Fibroblast of lung (primary cell): ENCODE measurements around the gene STARD3. TPM values are rescaled to one million over a fixed set of nuclear protein-coding genes. Genes with fewer than 3 reads are reported as not detected.

Experiments
- DNase-seq, 2 donors: peaks; one replicate each; pipeline versions ENCODE4 v3.0.0 to v3.0.0-alpha.2; 2010; ENCODE audit warnings: low read depth in 2 of 2
- H2AFZ ChIP-seq: 2 replicates; pipeline ENCODE4 v1.5.1; 2012; ENCODE audit warnings: low read length, control low read depth, inconsistent platforms
- H3K27ac ChIP-seq: 2 replicates; pipeline ENCODE4 v1.5.1; 2011; ENCODE audit warnings: low read length, control low read depth; ENCODE audit not compliant: insufficient read depth
- H3K27me3 ChIP-seq: 2 replicates; pipeline ENCODE4 v1.5.1; 2011; ENCODE audit warnings: mild to moderate bottlenecking, low read length; ENCODE audit not compliant: control insufficient read depth, insufficient read depth
- H3K36me3 ChIP-seq: 2 replicates; pipeline ENCODE4 v1.5.1; 2011; ENCODE audit warnings: low read length; ENCODE audit not compliant: control insufficient read depth, insufficient read depth
- H3K4me1 ChIP-seq: 2 replicates; pipeline ENCODE4 v1.5.1; 2011; ENCODE audit warnings: low read length; ENCODE audit not compliant: control insufficient read depth, insufficient read depth; ENCODE audit errors: extremely low read depth
- H3K4me2 ChIP-seq: 2 replicates; pipeline ENCODE4 v1.5.1; 2011; ENCODE audit warnings: low read length, control low read depth; ENCODE audit not compliant: insufficient read depth; ENCODE audit errors: extremely low read depth
- H3K4me3 ChIP-seq, 4 experiments: fragments of 200-600 bp in 1 of 4; sonication (generic) in 1 of 4; replicated peaks in 1 of 4; 2 replicates each; pipeline ENCODE4 v1.5.1; 2011 to 2016; ENCODE audit warnings: low read length in 4 of 4, low read depth in 3 of 4, mild to moderate bottlenecking in 3 of 4, control low read depth in 2 of 4, inconsistent platforms in 1 of 4, mixed read lengths in 1 of 4; ENCODE audit not compliant: insufficient read depth in 1 of 4; ENCODE audit errors: control extremely low read depth in 1 of 4
- H3K79me2 ChIP-seq: 2 replicates; pipeline ENCODE4 v1.5.1; 2012; ENCODE audit warnings: mild to moderate bottlenecking, low read length, inconsistent platforms; ENCODE audit not compliant: control insufficient read depth, insufficient read depth
- H3K9ac ChIP-seq: 2 replicates; pipeline ENCODE4 v1.5.1; 2011; ENCODE audit warnings: mild to moderate bottlenecking, low read length, control low read depth; ENCODE audit not compliant: insufficient read depth
- H3K9me3 ChIP-seq: 2 replicates; pipeline ENCODE4 v1.5.1; 2012; ENCODE audit warnings: low read depth, low read length; ENCODE audit not compliant: control insufficient read depth, insufficient read depth
- H4K20me1 ChIP-seq: 2 replicates; pipeline ENCODE4 v1.5.1; 2011; ENCODE audit warnings: low read length; ENCODE audit not compliant: control insufficient read depth, insufficient read depth; ENCODE audit errors: extremely low read depth
- EZH2 ChIP-seq: IDR thresholded peaks from 2 replicates; pipeline ENCODE4 v1.5.1; 2012; ENCODE audit warnings: low read length, control low read depth, mild to moderate bottlenecking; ENCODE audit errors: missing control alignments
- polyA plus RNA-seq, 2 donors: library from polyadenylated mRNA; depleted of rRNA in 1 of 2; stranded (reverse) in 1 of 2; unstranded in 1 of 2; fragments of >200 nt; gene quantifications; 2 replicates each; pipeline ENCODE4 v1.2.1, GENCODE V29; 2011 to 2012; ENCODE audit warnings: missing spikeins in 1 of 2
- total RNA-seq: library from RNA; depleted of rRNA; stranded (reverse); fragments of >200 nt; gene quantifications from 2 replicates; pipeline ENCODE4 v1.2.1, GENCODE V29; 2014
- TF ChIP-seq, protein P1 (sequence below), 2 donors: IDR thresholded peaks in 1 of 2; conservative IDR thresholded peaks in 1 of 2; 1 replicate in 1 of 2; 2 replicates in 1 of 2; pipeline ENCODE4 v1.5.1; 2011 to 2012; ENCODE audit warnings: low read length in 2 of 2, control low read depth in 1 of 2, inconsistent platforms in 1 of 2, low read depth in 1 of 2, mild to moderate bottlenecking in 1 of 2

The STARD3 gene
- total and polyA plus RNA-seq, 2 donors (not counting 1 experiment from before 2014, with no cell fraction given) = 30.4 to 31.7 TPM

DNA sequence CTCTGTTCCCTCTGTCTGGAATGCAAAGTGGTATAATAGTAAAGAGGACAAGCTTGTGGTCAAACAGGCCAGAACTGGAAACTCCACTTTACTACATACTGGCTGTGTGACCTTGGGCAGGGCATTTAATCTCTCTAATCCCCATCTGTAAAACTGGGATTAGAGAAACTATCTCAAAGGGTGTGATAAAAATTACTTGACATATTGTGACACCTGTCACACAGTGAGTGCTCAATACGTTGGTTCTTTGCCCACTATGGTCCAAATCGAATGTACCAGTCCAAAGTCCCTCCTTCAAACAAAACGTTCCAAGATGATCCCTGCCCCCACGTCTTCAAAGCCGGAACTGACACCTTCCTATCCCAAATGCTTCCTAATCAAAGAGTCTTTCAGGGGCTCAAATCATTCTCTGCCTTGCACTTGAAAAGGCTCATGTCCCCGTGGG is 50.2 kb downstream of the STARD3 start:
- H3K9ac ChIP-seq = no peak overlapping the region
- no peaks in the 10 kb centered on the region for H4K20me1 ChIP-seq
- no peaks in the 10 kb centered on the region for H3K27me3 ChIP-seq
- no peak overlapping the region for H3K27ac ChIP-seq
- TF ChIP-seq EZH2 = no peak
- TF ChIP-seq, protein P1, sequence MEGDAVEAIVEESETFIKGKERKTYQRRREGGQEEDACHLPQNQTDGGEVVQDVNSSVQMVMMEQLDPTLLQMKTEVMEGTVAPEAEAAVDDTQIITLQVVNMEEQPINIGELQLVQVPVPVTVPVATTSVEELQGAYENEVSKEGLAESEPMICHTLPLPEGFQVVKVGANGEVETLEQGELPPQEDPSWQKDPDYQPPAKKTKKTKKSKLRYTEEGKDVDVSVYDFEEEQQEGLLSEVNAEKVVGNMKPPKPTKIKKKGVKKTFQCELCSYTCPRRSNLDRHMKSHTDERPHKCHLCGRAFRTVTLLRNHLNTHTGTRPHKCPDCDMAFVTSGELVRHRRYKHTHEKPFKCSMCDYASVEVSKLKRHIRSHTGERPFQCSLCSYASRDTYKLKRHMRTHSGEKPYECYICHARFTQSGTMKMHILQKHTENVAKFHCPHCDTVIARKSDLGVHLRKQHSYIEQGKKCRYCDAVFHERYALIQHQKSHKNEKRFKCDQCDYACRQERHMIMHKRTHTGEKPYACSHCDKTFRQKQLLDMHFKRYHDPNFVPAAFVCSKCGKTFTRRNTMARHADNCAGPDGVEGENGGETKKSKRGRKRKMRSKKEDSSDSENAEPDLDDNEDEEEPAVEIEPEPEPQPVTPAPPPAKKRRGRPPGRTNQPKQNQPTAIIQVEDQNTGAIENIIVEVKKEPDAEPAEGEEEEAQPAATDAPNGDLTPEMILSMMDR (conservative IDR thresholded peaks at IDR 0.05 in 1 of 2, IDR thresholded peaks at IDR 0.05 in 1 of 2; ENCODE audit: low read depth in 1 of 2, low read length in 2 of 2) = no peak
- H2AFZ ChIP-seq = peak overlapping the region; percentile 12
- DNase-seq = no peak
- no peaks in the 10 kb centered on the region for H3K9me3 ChIP-seq
- peak overlapping the region; percentile 68 for H3K4me2 ChIP-seq
- H3K36me3 ChIP-seq = no peaks in the 10 kb centered on the region
- H3K79me2 ChIP-seq = no peaks in the 10 kb centered on the region
- peaks cover 5% of the 10 kb centered on the region for H3K4me1 ChIP-seq
- H3K4me3 ChIP-seq = peak overlapping the region in 3 of 4 experiments; percentile 16 to 88 (median 67)

DNA sequence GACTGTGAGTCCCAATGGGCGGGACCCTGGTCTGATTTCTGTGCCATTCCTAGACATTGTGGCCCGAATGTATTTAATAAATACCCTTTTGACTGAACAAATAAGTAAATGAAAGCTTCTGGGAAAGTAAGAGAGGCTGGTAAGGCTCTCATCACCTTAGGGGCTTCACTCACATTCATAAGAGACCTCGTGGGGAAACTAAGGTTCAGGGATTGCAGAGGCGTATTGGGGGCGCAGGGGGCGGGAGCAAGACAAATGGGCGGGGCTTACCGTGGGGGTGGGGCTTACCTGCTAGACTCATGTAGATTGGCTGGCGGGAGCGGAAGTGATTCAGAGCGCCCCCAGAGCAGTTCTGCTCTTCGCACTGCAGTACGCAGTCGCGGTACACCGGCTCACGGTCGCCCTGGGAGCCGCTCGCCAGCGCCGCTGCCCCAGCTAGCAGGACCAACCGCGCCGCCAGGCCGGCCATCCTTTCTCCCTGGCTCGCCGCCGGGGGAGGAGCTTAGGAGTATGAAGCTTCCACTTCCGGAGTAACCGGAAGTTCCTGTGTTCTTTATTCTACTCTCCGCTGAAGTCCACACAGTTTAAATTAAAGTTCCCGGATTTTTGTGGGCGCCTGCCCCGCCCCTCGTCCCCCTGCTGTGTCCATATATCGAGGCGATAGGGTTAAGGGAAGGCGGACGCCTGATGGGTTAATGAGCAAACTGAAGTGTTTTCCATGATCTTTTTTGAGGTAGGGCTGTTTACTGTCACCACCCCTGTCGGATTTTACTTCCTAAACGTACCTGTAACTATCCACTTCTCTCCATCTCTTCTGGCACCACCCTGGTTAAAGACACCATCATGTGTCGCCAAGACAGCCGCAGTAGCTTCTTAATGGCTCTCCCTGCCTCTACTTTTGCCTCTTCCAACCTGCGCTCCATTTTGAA is 50.9 kb downstream of the STARD3 start, which contains the start of gene PGAP3:
PGAP3 (minus strand) TSS at position 512 of the 929 bp plus-strand sequence; CDS start at position 469, 43 bp downstream.
- H3K9me3 ChIP-seq = no peaks in the 10 kb centered on the region
- H3K27ac ChIP-seq = peak within 1 kb of the TSS; percentile 65
- H3K4me1 ChIP-seq = peaks cover 5% of the 10 kb centered on the region
- peak within 1 kb of the TSS; percentile 93 for H2AFZ ChIP-seq
- DNase-seq = peak; percentile 89 to 90
- no peaks in the 10 kb centered on the region for H3K36me3 ChIP-seq
- TF ChIP-seq, protein P1 (conservative IDR thresholded peaks at IDR 0.05 in 1 of 2, IDR thresholded peaks at IDR 0.05 in 1 of 2; ENCODE audit: low read depth in 1 of 2, low read length in 2 of 2) = no peak
- TF ChIP-seq EZH2 = no peak
- H3K9ac ChIP-seq = peak within 1 kb of the TSS; percentile 72
- peak within 1 kb of the TSS; percentile 67 to 93 (median 86) for H3K4me3 ChIP-seq
- no peaks in the 10 kb centered on the region for H4K20me1 ChIP-seq
- H3K4me2 ChIP-seq = peak within 1 kb of the TSS; percentile 98
- no peaks in the 10 kb centered on the region for H3K79me2 ChIP-seq
- no peaks in the 10 kb centered on the region for H3K27me3 ChIP-seq

DNA sequence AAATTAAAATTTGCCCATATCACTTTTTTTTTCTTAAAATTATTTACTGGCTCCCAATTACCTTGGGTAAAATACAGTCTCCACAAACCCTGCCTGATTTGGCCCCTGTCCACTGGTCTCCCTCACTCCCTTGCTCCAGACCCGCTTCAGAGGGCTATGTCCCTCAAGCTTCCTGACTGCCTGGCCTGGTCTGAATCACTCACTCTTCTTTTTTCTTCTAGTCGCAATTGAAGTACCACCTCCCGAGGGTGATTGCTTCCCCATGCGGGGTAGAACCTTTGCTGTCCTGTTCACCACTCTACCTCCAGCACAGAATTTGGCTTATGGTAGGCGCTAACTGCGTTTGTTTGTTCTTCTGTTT is 51.5 kb downstream of the STARD3 start:
- Histone ChIP-seq H4K20me1 (no peaks in the 10 kb centered on the region), H3K27ac (peak overlapping the region; percentile 65), H3K4me1 (peaks cover 5% of the 10 kb centered on the region), H3K9ac (peak overlapping the region; percentile 72), H3K36me3 (no peaks in the 10 kb centered on the region), H3K9me3 (no peaks in the 10 kb centered on the region), H2AFZ (peak overlapping the region; percentile 93), H3K79me2 (no peaks in the 10 kb centered on the region), H3K27me3 (no peaks in the 10 kb centered on the region), H3K4me2 (peak overlapping the region; percentile 98), H3K4me3 (peak overlapping the region; percentile 67 to 93 (median 86))
- TF ChIP-seq, protein P1 (conservative IDR thresholded peaks at IDR 0.05 in 1 of 2, IDR thresholded peaks at IDR 0.05 in 1 of 2; ENCODE audit: low read depth in 1 of 2, low read length in 2 of 2) = no peak
- no peak for TF ChIP-seq EZH2
- no peak for DNase-seq
